NCI-H2196 (cell line): Measurements from ENCODE around the gene KLHDC8A.
"Not testable (repeated sequence)": the region's sequence is repeated elsewhere in the genome, so short reads cannot be mapped to it uniquely, and the experiment has no call there.

Source experiments
- DNase-seq: peaks from one replicate; lab custom pipeline; 2025; ENCODE audit not compliant: unreplicated experiment; lab: John Stamatoyannopoulos, UW

The KLHDC8A gene

DNA sequence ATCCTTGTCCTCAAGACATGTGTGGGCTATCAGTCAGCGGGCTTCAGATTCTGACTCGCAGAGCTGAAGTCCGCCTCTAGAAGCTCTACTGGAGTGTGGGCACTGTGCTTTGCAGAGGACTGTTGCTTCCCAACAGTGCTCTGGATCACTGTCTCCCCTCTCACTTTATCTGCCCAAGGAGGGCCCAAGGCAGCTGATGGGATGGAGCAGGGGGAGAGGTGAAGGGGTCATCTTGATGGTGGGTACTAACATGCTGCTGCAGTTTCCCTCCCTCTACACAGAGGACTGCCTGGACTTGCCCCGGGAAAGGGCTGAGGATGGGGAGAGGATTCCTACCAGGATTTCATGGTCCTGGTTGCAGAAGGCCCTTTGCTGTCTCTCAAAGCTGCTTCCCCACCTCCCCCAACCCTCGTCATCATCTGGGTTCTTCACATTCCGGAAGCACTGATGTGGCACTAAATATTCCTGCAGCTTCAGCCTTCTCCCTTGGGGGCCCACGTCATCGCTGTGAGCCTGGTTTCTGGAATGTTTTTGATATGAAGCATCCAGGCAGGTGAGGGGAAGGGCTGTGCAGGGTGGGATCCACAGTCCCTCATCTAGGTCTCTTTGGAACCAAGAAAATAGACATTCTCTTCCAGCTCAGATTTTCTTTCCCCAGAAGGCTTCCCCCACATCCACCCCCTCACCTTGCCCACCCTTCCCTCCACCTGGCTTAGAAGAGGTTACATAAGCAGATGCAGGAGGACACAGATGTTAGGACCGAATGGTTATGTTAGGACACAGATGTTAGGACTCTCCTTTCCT lies 58.3 kb downstream of the KLHDC8A start:
- no peak for DNase-seq

DNA sequence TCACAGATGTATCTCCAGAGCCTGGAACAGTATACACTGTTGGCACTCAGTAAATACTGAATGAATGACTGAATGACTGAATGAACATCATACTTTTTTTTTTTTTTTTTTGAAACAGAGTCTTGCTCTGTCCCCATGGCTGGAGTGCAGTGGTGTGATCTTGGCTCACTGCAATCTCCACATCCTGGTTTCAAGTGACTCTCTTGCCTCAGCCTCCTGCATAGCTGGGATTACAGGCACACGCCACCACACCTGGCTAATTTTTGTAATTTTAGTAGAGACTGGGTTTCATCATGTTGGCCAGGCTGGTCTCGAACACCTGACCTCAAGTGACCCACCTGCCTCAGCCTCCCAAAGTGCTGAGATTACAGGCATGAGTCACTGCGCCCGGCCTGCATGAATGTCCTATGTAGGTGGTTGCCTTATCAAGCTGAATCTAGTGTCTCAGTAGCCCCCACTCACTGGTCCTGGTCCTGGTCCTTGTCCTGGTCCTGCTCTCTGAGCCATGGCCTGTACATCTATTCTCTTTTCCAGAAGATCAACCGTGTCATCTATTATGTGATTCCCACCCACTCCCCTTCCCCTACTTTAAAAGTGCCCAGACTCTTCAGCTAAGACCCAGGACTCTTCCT lies 59.1 kb downstream of the KLHDC8A start:
- not testable (repeated sequence) for DNase-seq

DNA sequence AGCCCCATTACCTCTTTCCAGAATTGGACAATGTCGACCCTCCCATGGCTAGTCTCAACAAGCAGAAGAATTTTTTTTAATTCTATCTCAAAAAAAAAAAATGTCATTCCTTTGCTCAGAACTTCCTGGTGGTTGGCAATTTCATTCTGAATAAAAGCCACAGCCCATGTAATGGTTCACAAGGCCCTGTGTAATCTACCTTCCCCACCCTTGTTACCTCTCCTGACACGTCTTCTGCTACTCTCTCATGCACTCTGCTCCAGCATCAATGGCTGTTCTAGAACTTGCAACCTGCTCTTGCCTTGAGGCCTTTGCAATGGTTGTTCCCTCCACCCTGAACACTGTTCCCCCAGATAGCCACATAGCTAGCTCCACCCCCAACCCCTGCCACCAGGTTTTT lies 60.6 kb downstream of the KLHDC8A start:
- DNase-seq = no peak

DNA sequence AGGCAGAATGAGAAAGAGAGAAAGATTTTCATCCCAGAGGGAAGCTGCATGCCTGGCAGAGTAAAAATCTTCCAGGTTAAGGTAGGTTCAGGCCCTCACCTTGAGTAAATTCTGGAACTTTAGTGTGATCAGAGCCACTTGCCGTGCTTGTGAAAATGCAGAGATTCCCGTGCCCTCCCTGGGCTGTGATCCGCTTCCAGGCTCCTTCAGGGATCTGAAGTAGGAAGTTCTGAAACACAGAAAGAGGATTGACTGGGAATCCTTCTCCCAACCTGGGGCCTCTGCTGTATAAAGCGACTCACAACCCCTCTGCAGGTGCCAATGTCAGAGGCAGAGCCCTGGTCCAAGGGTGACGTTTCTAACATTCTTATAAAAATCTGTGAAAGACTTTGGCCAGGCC lies 61.8 kb downstream of the KLHDC8A start:
- no peak for DNase-seq

DNA sequence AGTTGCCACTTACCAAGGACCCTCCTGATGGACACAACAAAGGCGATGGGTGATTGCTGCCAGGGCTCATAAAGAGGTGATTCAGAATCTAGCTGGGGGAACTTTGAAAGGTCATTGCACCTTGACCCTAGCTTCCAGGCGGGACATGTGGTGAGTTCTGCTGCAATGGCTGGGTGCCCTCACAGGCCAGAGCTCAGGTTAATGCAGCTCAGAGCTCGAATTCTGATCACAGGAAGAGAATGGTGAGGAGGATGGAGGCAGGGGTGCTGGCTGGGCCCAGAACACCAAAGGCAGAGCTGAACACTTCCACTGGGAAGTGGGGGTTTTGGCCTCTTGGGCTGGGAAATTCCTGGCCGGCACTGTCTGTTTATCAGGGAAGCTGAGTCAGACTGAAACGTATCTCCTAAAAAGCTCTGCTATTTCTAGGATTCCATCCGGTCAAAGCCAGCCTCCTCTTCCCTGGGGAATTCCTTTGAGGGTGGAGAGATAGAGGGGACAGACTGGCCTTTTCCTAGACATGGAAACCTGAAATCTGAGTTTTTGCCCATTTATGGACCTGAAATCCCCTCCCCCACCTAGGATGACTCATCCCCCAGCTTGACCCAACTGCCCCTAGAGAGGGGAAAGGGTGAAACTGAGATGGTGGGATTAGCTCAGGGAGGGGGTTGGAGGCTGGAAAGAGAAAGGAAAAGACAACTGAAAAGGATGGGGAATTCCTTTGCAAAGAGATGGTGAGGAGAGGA lies 62.4 kb downstream of the KLHDC8A start:
- DNase-seq = no peak

DNA sequence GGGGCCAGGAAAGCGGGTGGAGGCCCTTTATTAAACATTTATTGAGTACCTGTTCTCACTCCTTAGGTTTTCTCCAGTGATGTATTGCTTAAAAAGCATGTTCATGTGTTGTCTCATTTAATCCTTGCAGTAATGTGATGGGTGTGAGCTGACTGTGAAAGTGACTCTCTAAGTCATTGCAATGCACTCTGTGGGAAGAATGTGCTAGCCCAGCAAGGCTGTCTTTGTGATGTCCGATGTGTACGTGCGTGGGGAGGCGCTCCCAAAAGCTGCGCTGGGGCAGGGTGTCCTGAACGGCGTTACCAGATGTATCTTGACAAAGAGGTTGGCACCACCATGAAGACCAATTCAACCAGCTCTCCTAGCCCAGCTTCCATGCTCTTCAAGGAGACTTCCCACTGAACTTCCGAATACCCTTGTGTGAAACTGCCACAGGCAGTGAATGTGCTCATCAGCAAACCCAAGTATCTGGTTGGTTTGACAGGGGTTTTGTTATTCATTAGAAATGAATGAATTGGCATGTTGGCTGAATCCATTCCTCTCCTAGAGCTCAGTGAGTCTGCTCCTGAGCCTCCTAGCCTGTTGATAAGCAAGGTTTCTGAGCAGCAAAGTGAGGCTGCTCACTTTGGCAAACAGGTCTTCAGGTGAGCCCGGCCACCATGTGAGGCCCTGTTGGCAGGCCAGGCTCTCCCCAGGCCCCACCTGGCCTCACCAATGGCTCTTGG lies 63.2 kb downstream of the KLHDC8A start:
- DNase-seq = no peak

DNA sequence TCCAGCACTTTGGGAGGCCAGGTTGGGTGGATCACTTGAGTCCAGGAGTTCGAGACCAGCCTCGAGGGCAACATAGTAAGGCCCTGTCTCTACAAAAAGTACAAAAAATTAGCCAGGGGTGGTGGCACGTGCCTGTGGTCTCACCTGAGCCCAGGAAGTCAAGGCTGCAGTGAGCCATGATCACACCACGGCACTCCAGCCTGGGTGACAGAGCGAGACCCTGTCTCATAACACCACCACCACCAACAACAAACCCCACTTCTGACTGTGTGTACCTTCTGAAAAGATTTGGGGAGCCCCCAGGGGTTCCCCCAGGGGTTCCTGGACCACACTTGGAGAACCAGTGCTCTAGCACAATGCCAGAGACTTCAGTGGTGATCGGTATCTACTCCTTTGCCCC lies 65.1 kb downstream of the KLHDC8A start:
- DNase-seq = no peak

DNA sequence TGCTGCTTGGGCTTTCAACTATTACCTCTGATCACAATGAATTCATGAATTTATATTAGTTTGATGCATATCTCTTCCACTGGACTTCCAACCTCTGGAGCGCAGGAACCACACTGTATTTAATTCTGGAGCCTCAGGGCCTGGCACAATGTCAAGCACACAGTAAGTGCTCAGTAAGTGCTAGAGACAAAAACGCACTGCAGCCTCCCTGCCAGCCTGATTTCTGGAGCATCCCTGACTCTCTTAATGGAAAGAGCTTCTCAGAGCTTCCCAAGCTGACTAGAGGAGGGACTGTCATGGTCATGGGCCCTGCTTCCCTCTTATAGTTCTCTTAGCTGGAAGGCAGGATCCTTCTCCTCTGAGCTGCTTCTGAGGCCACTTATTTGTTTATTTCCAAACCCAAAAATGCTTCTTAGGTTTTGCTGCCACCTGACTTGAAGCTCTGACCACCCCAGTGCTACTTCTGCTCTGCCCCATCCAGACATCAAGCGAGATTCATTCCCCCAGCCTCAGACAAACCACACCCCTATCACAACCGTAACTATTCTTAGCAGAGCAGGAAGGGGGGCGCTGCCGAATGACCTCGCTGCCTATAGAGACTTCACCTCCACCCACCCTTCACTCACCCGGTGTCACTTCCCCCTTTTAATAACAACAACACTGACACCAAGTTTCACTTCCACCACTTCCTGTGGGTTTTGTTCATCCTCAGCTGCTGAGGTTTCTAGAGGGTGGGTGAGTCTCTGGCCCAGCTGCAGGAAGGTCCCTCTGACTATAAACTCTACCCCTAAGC lies 68.8 kb downstream of the KLHDC8A start:
- DNase-seq = no peak

DNA sequence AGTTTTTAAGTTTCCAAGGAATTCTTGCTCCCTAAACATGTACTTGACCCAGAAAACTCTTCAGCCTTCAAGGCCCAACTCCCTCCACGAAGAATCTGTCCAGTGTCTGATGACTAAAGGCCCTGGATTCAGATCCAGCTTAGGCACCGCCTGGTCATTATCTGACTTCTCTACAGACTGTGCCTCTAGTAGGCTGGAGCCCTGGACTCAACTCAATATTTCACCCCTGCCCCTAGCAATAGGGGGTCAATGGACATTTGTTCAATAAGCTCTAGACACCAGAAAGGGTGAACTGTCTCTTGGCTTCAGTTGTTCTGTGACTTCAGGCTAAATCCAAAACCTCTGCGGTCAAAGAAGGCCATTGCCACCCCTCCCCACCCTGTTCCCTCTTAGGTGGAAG lies 69.6 kb downstream of the KLHDC8A start:
- DNase-seq = no peak

DNA sequence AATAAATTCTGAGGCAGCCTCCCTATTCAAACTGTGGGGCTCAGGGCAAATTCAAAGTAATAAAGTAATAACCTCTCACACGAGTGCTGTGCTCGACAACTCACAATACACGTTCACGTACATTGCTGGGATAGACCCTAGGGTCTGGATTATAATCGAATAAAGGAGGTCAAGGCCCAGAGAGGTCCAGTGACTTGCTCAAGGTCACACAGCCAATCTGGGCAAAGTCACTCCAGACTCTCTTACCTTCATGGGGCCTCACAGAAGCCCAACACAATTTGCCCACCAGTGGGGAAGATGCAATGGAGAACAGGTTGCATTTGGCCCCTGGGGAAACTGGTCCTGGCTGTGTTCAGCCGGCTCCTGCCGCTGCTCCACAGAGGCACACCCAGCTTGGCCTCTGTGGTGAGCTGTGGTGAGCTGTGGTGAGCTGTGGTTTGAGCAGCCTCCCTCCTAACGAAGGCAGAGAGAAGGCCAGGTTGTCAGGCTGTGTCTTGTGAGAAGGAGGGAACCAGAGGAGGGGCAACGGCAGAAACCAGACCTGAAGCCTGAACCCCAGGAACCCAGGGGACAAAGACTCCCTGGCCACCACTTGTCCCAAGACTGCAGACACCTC lies 70.3 kb downstream of the KLHDC8A start:
- DNase-seq = no peak
